ENCODE data around the gene AGBL4. TPM values are rescaled to one million over a fixed set of nuclear protein-coding genes. Genes with fewer than 3 reads are reported as not detected.

AGBL4 gene
- total RNA-seq, 2 donors from 2014 or later = not detected

DNA sequence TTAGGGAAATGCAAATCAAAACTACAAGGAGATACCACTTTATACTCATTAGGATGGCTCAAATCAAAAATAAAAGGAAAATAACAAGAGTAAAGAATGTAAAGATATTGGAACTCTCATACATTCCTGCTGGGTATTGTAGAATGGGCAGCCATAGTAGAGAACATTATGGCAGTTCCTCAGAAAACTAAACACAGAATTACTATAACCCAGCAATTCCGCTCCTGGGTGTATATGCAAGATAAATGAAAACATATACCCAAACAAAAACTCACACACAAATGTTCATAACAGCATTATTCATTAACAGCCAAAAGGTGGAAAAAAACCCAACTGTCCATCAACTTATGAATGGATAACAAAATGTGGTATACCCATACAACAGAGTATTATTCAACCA is 1258.4 kb downstream of the AGBL4 start:
- H3K9me3 ChIP-seq (ENCODE audit: control insufficient read depth, low read length, poor library complexity, severe bottlenecking) = no peaks in the 10 kb centered on the region
- Mint-ChIP-seq H3K27me3 (peaks cover 17% of the 10 kb centered on the region), H3K4me3 (no peak overlapping the region), H3K27ac (no peak overlapping the region), H3K4me1 (no peaks in the 10 kb centered on the region), H3K36me3 (ENCODE audit: low read depth) (no peaks in the 10 kb centered on the region)
- DNase-seq (no peak), ATAC-seq (no peak)

- no peaks in the 10 kb centered on the region for H3K9me3 ChIP-seq (ENCODE audit: control insufficient read depth, low read length, poor library complexity, severe bottlenecking)
- no peaks in the 10 kb centered on the region for H3K4me1 Mint-ChIP-seq
- no peak for ATAC-seq
- no peak overlapping the region for H3K4me3 Mint-ChIP-seq
- H3K27me3 Mint-ChIP-seq = peaks cover 17% of the 10 kb centered on the region
- no peak overlapping the region for H3K27ac Mint-ChIP-seq
- no peaks in the 10 kb centered on the region for H3K36me3 Mint-ChIP-seq (ENCODE audit: low read depth)
- DNase-seq = no peak
Measured at GRCh38 chr1:48761986-48762385, 1261.8 kb downstream of the AGBL4 start.

DNA sequence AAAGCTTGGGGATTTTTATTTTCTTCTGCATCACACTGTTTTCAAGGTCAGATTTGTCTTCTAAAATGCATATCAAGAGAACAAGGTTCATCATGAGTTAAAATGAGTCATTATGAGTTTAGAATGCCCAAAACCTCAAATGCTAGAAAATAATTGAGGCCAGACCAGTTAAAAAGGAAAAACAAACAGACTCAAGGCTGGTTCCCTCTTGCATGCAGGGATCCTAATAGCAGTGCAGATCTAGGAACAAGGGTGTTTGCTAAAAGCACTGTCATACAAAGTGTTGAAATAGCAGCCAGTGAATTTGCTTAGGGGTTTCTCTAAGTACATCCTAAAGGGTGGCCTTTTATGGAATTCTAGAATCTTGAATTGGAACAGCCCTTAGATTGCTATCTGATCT is 1262.3 kb downstream of the AGBL4 start:
- no peak for DNase-seq
- H3K9me3 ChIP-seq (ENCODE audit: control insufficient read depth, low read length, poor library complexity, severe bottlenecking) = no peaks in the 10 kb centered on the region
- no peak for ATAC-seq
- Mint-ChIP-seq H3K4me1 (no peaks in the 10 kb centered on the region), H3K36me3 (ENCODE audit: low read depth) (no peaks in the 10 kb centered on the region), H3K27me3 (peaks cover 17% of the 10 kb centered on the region), H3K27ac (no peak overlapping the region), H3K4me3 (no peak overlapping the region)

DNA sequence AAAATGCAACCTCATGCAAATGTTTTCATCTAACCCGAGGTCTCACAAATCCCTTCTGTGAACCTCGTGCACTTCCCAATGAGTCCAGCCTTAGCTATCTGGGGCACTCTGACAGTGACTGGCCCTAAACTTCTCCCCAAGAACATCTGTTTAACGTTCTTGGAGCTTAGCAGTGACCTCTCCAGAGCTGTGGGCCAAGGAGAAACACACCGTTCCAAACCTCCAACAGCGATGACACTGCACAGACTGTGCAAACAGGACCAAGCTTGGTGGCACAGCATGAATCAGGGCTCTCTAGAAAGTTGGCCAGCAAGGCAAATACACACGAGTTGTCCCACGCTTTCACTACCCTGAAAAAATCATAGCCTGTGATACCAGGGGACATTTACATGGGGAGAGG is 1262.9 kb downstream of the AGBL4 start:
- DNase-seq (no peak), ATAC-seq (no peak)
- peaks cover 17% of the 10 kb centered on the region for H3K27me3 Mint-ChIP-seq
- no peak overlapping the region for H3K4me3 Mint-ChIP-seq
- H3K4me1 Mint-ChIP-seq = no peaks in the 10 kb centered on the region
- no peaks in the 10 kb centered on the region for H3K9me3 ChIP-seq (ENCODE audit: control insufficient read depth, low read length, poor library complexity, severe bottlenecking)
- H3K36me3 Mint-ChIP-seq (ENCODE audit: low read depth) = no peaks in the 10 kb centered on the region
- H3K27ac Mint-ChIP-seq = no peak overlapping the region

DNA sequence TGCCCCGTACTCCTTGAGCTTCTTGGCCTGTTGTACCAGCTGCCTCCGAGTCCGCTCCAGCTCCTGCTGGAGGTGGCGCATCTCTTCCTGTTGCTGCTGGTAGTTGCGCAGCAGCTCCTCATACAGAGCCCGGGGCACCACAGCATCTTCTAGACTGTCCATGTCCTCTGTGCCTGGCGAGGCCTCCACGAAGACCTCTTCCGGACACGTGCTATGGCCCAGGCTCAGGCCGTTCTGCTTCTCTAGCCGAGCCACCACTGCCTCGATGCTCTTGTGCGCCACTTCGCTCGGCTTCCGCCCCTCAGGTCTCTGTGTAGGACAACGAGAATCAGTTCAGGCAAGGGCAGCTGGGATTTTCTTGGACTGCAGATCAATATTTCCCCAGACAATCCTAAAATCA is 1264.8 kb downstream of the AGBL4 start:
- DNase-seq (no peak), ATAC-seq (no peak)
- no peaks in the 10 kb centered on the region for H3K9me3 ChIP-seq (ENCODE audit: control insufficient read depth, low read length, poor library complexity, severe bottlenecking)
- no peak overlapping the region for H3K27ac Mint-ChIP-seq
- H3K36me3 Mint-ChIP-seq (ENCODE audit: low read depth) = no peaks in the 10 kb centered on the region
- H3K27me3 Mint-ChIP-seq = peaks cover 16% of the 10 kb centered on the region
- no peak overlapping the region for H3K4me3 Mint-ChIP-seq
- no peaks in the 10 kb centered on the region for H3K4me1 Mint-ChIP-seq

DNA sequence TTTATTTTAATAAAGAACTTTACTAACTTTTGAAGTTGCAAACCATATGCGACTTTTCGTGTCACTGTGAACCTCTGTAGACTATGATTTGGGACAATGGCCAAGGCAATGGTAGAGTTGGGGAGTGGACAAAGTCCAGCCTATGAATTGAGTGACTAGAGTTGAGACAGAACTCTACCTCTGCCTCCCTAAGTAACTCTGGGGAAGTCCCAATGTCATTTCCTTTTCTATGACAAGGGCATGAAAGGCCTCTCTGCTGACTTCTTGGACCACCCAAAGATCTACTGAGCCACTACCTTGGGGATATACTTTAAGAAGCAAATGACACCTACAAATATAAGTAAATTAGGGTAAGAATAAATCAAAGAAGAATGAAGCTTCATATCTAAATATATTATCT is 1266.4 kb downstream of the AGBL4 start:
- ATAC-seq (no peak), DNase-seq (no peak)
- Mint-ChIP-seq H3K27ac (no peak overlapping the region), H3K27me3 (peaks cover 6% of the 10 kb centered on the region), H3K4me3 (no peak overlapping the region), H3K36me3 (ENCODE audit: low read depth) (no peaks in the 10 kb centered on the region), H3K4me1 (no peaks in the 10 kb centered on the region)
- H3K9me3 ChIP-seq (ENCODE audit: control insufficient read depth, low read length, poor library complexity, severe bottlenecking) = no peaks in the 10 kb centered on the region

DNA sequence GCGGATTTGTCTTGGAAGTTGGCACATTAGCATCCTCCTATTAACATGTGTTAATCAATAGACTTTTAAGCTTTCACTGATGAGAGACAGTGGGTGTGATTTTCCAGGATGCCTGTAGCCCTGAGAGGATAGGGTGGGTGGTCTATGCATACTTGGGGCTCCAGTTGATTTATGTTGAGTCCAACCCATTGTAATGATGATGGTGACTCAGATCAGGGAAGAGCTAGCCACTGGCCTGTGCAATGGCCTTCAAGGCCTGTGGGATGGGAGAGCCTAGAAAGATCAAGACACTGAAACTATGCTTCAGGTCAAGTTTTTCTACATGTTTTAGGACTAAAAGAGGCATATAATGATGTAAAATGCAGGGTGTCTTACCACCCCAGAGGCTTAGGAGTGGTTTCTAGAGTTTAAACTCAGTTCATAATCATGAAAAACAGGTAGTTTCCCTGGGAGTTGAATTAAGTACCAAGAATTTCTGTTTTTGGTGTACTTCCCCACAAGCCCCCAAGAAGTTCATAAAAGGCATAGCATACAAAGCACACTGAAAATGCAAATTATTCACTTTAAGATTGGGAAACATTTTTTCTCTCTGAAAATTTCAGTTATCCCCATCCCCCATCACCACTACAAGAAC is 1267.0 kb downstream of the AGBL4 start:
- no peaks in the 10 kb centered on the region for H3K9me3 ChIP-seq (ENCODE audit: control insufficient read depth, low read length, poor library complexity, severe bottlenecking)
- no peaks in the 10 kb centered on the region for H3K4me1 Mint-ChIP-seq
- H3K4me3 Mint-ChIP-seq = no peak overlapping the region
- DNase-seq = no peak
- ATAC-seq = no peak
- peaks cover 5% of the 10 kb centered on the region for H3K27me3 Mint-ChIP-seq
- no peak overlapping the region for H3K27ac Mint-ChIP-seq
- H3K36me3 Mint-ChIP-seq (ENCODE audit: low read depth) = no peaks in the 10 kb centered on the region

DNA sequence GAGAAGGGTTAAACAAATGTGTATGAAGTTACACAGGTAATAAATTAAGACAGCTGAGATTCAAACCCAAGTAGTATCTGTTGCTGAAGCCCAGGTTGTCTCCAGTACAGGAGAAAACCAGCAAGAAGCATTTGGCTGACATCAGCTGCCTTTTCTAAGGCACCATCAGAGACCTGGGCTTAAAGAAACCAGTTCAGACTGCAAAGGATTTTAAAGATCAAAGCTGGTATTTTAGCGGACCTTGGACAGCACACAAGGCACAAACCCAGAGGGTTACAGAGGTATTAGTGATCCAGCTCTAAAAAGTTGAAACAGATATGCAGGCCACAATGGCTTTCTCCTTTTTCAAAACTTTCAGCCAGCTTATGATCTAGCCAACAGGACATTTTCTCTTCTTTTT is 1270.5 kb downstream of the AGBL4 start:
- H3K36me3 Mint-ChIP-seq (ENCODE audit: low read depth) = no peaks in the 10 kb centered on the region
- peaks cover 3% of the 10 kb centered on the region for H3K4me1 Mint-ChIP-seq
- no peak for ATAC-seq
- no peak overlapping the region for H3K4me3 Mint-ChIP-seq
- DNase-seq = no peak
- H3K9me3 ChIP-seq (ENCODE audit: control insufficient read depth, low read length, poor library complexity, severe bottlenecking) = no peaks in the 10 kb centered on the region
- H3K27me3 Mint-ChIP-seq = peaks cover 6% of the 10 kb centered on the region
- no peak overlapping the region for H3K27ac Mint-ChIP-seq

DNA sequence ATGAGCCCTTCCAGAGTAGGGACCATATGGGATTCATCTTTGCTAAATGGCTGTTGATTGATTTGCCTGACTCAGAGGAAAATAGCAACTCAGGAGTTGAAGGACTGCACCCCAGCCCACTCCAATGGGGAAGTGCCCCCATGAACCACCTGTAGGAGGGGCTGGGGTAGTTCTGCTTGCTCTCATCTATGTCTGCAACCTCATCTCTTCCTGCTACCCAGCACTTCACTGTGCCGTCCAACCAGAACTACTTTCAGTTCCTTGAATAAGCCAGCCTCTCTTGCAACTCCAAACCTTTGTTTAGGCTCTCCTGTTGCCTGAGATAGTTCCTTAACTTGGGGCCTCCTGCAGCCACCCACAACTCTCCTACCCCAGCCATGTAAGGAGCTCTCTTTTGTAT is 1273.6 kb downstream of the AGBL4 start:
- H3K9me3 ChIP-seq (ENCODE audit: control insufficient read depth, low read length, poor library complexity, severe bottlenecking) = no peaks in the 10 kb centered on the region
- DNase-seq (no peak), ATAC-seq (peak; percentile 74)
- H3K27ac Mint-ChIP-seq = no peak overlapping the region
- H3K4me3 Mint-ChIP-seq = no peak overlapping the region
- H3K36me3 Mint-ChIP-seq (ENCODE audit: low read depth) = no peaks in the 10 kb centered on the region
- peaks cover 16% of the 10 kb centered on the region for H3K27me3 Mint-ChIP-seq
- peaks cover 3% of the 10 kb centered on the region for H3K4me1 Mint-ChIP-seq

DNA sequence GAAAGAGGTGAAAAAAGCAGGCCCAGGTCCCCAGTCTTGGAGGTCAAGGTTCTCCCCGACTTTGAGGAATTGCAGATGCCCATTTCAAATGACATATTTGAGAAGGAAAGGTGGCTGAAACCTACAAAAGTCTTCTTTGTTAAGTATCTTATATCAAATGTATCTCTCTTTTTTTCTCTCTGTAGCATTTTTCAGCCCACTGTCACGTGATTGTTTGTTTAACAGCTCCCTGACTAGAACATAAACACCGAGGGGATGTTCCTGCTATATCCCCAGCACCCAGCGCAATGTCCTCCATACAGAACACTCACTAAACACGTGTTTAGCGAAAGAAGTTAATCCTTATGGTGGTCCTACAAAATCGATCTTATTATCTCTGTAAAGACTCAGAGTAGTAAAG is 1274.7 kb downstream of the AGBL4 start:
- no peak for DNase-seq
- Mint-ChIP-seq H3K27ac (no peak overlapping the region), H3K4me1 (peaks cover 4% of the 10 kb centered on the region), H3K27me3 (peaks cover 20% of the 10 kb centered on the region), H3K4me3 (no peak overlapping the region), H3K36me3 (ENCODE audit: low read depth) (no peaks in the 10 kb centered on the region)
- H3K9me3 ChIP-seq (ENCODE audit: control insufficient read depth, low read length, poor library complexity, severe bottlenecking) = no peaks in the 10 kb centered on the region
- ATAC-seq = no peak

GRCh38 chr1:48746906-48747305 is 1276.8 kb downstream of the AGBL4 start:
- H3K9me3 ChIP-seq (ENCODE audit: control insufficient read depth, low read length, poor library complexity, severe bottlenecking) = no peaks in the 10 kb centered on the region
- ATAC-seq (no peak), DNase-seq (no peak)
- H3K36me3 Mint-ChIP-seq (ENCODE audit: low read depth) = no peaks in the 10 kb centered on the region
- H3K4me3 Mint-ChIP-seq = no peak overlapping the region
- peaks cover 4% of the 10 kb centered on the region for H3K4me1 Mint-ChIP-seq
- H3K27ac Mint-ChIP-seq = no peak overlapping the region
- peaks cover 20% of the 10 kb centered on the region for H3K27me3 Mint-ChIP-seq

DNA sequence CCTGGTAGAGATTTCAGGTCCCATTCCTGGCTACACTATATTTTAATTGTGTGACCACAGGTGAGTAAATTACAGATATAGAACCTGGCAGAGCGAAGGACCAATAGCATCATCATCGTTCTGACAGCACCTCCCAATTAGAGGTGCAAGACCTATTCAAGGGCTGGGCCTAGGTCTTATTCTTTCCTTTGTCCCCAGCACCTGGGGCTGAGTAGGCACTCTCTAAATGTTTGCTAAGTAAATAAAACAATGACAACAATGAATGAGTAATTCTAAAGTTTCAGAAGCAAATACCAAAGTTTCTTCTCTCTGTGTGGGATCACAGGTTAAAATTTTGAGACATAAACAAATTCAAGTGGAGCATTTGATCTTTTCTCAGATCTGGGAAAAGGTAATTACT is 1279.7 kb downstream of the AGBL4 start:
- no peak overlapping the region for H3K27ac Mint-ChIP-seq

GRCh38 chr1:48743480-48743879 is 1280.3 kb downstream of the AGBL4 start:
- Mint-ChIP-seq H3K36me3 (ENCODE audit: low read depth) (no peaks in the 10 kb centered on the region), H3K27me3 (peaks cover 16% of the 10 kb centered on the region), H3K27ac (no peak overlapping the region), H3K4me3 (no peak overlapping the region), H3K4me1 (peaks cover 2% of the 10 kb centered on the region)
- no peaks in the 10 kb centered on the region for H3K9me3 ChIP-seq (ENCODE audit: control insufficient read depth, low read length, poor library complexity, severe bottlenecking)
- DNase-seq (no peak), ATAC-seq (no peak)

More for the DNA sequence above, 1279.7 kb downstream of the AGBL4 start:
- Mint-ChIP-seq H3K4me3 (no peak overlapping the region), H3K36me3 (ENCODE audit: low read depth) (no peaks in the 10 kb centered on the region), H3K4me1 (peaks cover 2% of the 10 kb centered on the region), H3K27me3 (peaks cover 20% of the 10 kb centered on the region)
- DNase-seq = no peak
- H3K9me3 ChIP-seq (ENCODE audit: control insufficient read depth, low read length, poor library complexity, severe bottlenecking) = no peaks in the 10 kb centered on the region
- ATAC-seq = no peak

GRCh38 chr1:48741380-48741779 is 1282.4 kb downstream of the AGBL4 start:
- no peaks in the 10 kb centered on the region for H3K9me3 ChIP-seq (ENCODE audit: control insufficient read depth, low read length, poor library complexity, severe bottlenecking)
- ATAC-seq (no peak), DNase-seq (no peak)
- H3K4me1 Mint-ChIP-seq = peaks cover 2% of the 10 kb centered on the region
- no peak overlapping the region for H3K4me3 Mint-ChIP-seq
- no peaks in the 10 kb centered on the region for H3K36me3 Mint-ChIP-seq (ENCODE audit: low read depth)
- no peak overlapping the region for H3K27ac Mint-ChIP-seq
- peaks cover 6% of the 10 kb centered on the region for H3K27me3 Mint-ChIP-seq
